Tongue (tissue), 2 donors: ENCODE data around the gene ONECUT2. TPM values are rescaled to one million over a fixed set of nuclear protein-coding genes. Genes with fewer than 3 reads are reported as not detected.

Experiments used
- DNase-seq: peaks from one replicate; pipeline ENCODE4 v3.0.0-alpha.2; 2015
- total RNA-seq: library from RNA; depleted of rRNA; stranded (reverse); fragments of >200 nt; gene quantifications from one replicate; pipeline ENCODE4 v1.2.3, GENCODE V29; 2014

Gene ONECUT2
- total RNA-seq, 1 donor from 2014 or later: under 0.01 TPM

GRCh38 chr18:57529151-57529550 lies 94.0 kb downstream of the ONECUT2 start:
- no peak for DNase-seq

- peak; percentile 9 for DNase-seq
Observed at GRCh38 chr18:57533006-57533867, 98.1 kb downstream of the ONECUT2 start.

- DNase-seq: no peak
Observed at GRCh38 chr18:57533868-57534510, 98.8 kb downstream of the ONECUT2 start.

GRCh38 chr18:57534511-57534909 lies 99.3 kb downstream of the ONECUT2 start:
- no peak for DNase-seq

- no peak for DNase-seq
Observed at GRCh38 chr18:57538614-57539013, 103.4 kb downstream of the ONECUT2 start.

- no peak for DNase-seq
Observed at GRCh38 chr18:57539702-57540101, 104.5 kb downstream of the ONECUT2 start.

Other genes with a start within 250 kb of the ONECUT2 start
- 0.10 TPM for gene ST8SIA3, start 82.8 kb upstream of the ONECUT2 start, total RNA-seq
- gene FECH, start 151.3 kb downstream of the ONECUT2 start, total RNA-seq: 43.4 TPM
- gene NARS1, start 186.5 kb downstream of the ONECUT2 start, total RNA-seq: 128 TPM